Hematopoietic multipotent progenitor cell treated with erythropoietin and hydrocortisone succinate and interleukin-3 and kit ligand, for 17 days (in vitro differentiated cells): ENCODE data around the gene CCR7.

Experiments used
- DNase-seq: peaks from one replicate; pipeline ENCODE4 v3.0.0-alpha.2; 2015; ENCODE audit warnings: low spot score

Gene CCR7

DNA sequence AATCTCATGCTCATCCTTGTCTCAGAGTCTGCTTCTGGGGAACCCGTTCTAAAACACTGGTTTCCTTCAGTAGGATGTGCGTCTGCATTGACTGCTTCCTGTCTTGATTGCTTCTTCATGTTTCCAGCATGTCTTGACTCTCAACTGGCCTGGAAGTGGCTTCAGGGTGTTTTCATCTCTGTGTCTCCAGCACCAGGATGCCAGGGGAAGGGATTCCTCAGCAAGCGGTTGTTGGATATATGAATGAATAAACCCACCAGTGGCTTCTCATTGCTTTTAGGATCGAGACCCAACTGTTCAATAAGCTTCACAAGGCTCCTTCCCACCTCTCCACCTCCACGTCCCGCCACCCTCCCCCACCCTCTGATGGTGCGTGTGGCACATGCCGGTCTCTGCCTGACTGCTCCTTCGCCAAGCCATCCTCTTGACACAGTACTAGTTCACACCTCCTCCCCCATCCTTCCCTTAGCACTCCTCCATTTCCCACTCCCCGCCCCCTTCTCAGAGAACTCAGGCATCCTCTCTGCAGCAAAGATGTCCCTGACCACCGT is 49.7 kb downstream of the CCR7 start:
- no peak for DNase-seq

GRCh38 chr17:40515011-40515410 is 50.3 kb downstream of the CCR7 start:
- DNase-seq = no peak

DNA sequence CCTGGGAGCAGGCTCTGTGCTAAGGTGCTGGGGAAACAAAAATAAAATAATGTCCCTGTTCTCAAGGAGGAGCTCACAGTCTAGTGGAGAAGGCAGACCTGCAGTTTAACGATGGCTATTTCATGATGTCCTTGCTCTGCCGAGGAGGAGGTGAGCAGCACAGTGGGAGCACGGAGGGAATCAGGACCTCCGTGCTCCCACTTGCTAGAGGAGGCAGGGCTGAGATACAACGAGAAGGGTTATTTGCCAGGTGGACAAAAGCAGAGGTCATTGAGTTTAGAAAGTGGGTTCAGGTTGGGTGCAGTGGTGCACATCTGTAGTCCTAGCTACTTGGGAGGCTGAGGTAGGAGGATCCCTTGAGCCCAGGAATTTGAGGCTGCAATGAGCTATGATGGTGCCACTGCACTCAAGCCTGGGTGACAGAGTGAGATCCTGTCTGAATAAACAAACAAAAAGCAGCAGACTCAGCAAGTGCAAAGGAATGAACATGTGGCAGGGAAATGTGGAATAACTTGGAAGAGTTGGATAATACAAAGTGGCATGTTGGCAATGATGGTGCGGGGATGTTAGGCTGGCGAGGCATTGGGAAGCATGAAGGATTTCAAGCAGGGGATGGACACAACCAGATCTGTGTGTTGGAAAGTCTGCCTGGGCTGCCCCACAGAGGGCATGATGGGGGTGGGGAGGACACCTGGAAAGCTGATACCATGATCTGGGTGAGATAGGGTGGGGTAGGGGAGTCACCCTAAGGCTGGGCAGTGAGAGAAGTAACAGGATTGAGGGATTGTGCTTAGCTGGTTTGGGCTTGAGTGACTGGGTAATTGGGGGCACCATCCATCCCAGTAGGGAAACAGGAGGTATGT is 51.0 kb downstream of the CCR7 start:
- no peak for DNase-seq

- DNase-seq = no peak
These were observed 53.5 kb downstream of the CCR7 start for GRCh38 chr17:40511667-40512220.

GRCh38 chr17:40511136-40511535 is 54.1 kb downstream of the CCR7 start:
- no peak for DNase-seq

- no peak for DNase-seq
These were observed 55.0 kb downstream of the CCR7 start for GRCh38 chr17:40510328-40510648.

DNA sequence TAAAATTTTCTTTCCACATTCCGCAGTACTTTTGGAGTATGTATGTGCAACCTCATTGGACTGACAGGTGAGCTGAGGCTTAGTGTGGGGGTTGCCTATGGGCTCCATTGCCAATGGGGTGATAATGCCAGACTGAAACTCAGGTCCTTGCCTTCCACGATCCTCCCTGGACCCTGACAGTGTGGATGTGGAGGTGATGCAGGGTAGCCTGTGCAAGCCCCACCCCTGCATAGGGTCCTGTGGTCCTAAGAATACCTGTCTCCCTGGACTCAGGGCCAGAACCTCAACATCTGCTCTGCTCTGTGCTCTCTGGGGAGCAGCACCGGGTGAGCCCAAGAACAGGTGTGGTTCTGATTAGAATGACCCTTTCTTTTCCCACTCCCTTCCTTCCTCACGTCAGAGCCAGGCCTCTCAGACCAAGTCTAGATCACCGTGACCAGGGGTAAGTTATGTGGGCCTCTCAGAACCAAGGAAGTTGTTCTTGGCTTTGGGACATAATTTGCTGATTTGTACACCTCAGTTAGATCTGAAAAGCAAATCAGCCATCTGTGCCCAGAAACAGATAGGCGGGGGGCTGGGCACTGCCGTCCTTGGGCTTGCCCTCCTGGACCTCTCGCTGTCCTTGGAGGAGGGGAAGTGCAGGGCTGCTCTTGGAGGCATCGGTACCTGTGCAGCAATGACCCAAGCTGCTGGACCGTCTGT is 55.5 kb downstream of the CCR7 start:
- DNase-seq = no peak

GRCh38 chr17:40506786-40507185 is 58.5 kb downstream of the CCR7 start:
- no peak for DNase-seq
